GM18508 (cell line): ENCODE measurements around the gene USP17L27.
"Not testable (repeated sequence)": the region's sequence is repeated elsewhere in the genome, so short reads cannot be mapped to it uniquely, and the experiment has no call there.

Source experiments
- ATAC-seq: cut with Tn5 transposase; IDR thresholded peaks from one replicate; pipeline ENCODE4 v1.9.1; 2021; ENCODE audit warnings: moderate number of reproducible peaks; ENCODE audit not compliant: insufficient read depth, unreplicated experiment

USP17L27 gene, protein sequence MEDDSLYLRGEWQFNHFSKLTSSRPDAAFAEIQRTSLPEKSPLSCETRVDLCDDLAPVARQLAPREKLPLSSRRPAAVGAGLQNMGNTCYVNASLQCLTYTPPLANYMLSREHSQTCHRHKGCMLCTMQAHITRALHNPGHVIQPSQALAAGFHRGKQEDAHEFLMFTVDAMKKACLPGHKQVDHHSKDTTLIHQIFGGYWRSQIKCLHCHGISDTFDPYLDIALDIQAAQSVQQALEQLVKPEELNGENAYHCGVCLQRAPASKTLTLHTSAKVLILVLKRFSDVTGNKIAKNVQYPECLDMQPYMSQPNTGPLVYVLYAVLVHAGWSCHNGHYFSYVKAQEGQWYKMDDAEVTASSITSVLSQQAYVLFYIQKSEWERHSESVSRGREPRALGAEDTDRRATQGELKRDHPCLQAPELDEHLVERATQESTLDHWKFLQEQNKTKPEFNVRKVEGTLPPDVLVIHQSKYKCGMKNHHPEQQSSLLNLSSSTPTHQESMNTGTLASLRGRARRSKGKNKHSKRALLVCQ

DNA sequence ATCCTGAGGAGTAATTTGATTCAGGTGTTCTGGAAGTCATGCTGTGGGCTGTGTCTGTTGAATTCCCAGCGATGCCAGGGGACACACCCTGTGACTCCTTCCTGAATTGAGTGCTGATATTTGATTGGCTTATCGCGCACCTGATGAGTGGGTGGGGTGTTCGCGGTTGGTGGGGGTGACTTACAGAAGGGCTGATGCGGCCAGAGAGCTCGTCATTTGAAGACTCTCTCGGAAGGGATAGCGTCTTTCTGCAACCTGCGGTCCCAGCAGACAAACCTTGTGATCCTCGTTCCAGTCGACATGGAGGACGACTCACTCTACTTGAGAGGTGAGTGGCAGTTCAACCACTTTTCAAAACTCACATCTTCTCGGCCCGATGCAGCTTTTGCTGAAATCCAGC is at the start of gene USP17L27:
Gene USP17L27, plus strand, starts transcription at position 301 of the 400 bp plus-strand sequence. Its CDS starts 0 bp downstream, at position 301.
- ATAC-seq = not testable (repeated sequence)

DNA sequence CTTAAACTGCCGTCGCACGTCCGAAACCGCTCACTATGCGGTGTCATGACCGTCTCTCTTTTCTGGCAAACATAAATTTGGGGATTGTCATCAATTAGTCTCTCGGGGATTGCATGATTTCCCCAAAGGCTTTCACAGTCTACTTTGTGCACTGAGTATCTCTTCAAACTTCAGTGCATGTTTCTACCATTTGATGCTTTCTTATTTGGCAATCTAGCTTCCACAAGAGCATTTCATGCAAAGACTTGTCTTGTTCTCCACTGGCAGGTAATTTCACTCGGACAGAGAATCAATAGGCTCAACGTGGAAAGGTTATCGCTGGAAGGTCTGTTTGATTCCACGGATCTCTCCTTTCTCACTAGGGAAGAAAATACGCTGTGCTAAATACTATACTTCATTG is 19.8 kb upstream of the USP17L27 start:
- not testable (repeated sequence) for ATAC-seq

DNA sequence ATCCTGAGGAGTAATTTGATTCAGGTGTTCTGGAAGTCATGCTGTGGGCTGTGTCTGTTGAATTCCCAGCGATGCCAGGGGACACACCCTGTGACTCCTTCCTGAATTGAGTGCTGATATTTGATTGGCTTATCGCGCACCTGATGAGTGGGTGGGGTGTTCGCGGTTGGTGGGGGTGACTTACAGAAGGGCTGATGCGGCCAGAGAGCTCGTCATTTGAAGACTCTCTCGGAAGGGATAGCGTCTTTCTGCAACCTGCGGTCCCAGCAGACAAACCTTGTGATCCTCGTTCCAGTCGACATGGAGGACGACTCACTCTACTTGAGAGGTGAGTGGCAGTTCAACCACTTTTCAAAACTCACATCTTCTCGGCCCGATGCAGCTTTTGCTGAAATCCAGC is 19.1 kb upstream of the USP17L27 start, which contains the start of gene USP17L24:
Gene USP17L24, plus strand, starts transcription at position 301 of the 400 bp plus-strand sequence. Its CDS starts 0 bp downstream, at position 301.
- ATAC-seq = not testable (repeated sequence)

DNA sequence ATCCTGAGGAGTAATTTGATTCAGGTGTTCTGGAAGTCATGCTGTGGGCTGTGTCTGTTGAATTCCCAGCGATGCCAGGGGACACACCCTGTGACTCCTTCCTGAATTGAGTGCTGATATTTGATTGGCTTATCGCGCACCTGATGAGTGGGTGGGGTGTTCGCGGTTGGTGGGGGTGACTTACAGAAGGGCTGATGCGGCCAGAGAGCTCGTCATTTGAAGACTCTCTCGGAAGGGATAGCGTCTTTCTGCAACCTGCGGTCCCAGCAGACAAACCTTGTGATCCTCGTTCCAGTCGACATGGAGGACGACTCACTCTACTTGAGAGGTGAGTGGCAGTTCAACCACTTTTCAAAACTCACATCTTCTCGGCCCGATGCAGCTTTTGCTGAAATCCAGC is 14.3 kb upstream of the USP17L27 start, which contains the start of gene USP17L25:
Gene USP17L25, plus strand, starts transcription at position 301 of the 400 bp plus-strand sequence. Its CDS starts 0 bp downstream, at position 301.
- ATAC-seq = not testable (repeated sequence)

DNA sequence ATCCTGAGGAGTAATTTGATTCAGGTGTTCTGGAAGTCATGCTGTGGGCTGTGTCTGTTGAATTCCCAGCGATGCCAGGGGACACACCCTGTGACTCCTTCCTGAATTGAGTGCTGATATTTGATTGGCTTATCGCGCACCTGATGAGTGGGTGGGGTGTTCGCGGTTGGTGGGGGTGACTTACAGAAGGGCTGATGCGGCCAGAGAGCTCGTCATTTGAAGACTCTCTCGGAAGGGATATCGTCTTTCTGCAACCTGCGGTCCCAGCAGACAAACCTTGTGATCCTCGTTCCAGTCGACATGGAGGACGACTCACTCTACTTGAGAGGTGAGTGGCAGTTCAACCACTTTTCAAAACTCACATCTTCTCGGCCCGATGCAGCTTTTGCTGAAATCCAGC is 9.6 kb upstream of the USP17L27 start, which contains the start of gene USP17L26:
Gene USP17L26, plus strand, starts transcription at position 301 of the 400 bp plus-strand sequence. Its CDS starts 0 bp downstream, at position 301.
- not testable (repeated sequence) for ATAC-seq

DNA sequence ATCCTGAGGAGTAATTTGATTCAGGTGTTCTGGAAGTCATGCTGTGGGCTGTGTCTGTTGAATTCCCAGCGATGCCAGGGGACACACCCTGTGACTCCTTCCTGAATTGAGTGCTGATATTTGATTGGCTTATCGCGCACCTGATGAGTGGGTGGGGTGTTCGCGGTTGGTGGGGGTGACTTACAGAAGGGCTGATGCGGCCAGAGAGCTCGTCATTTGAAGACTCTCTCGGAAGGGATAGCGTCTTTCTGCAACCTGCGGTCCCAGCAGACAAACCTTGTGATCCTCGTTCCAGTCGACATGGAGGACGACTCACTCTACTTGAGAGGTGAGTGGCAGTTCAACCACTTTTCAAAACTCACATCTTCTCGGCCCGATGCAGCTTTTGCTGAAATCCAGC is 4.8 kb upstream of the USP17L27 start, which contains the start of gene USP17L5:
Gene USP17L5, plus strand, starts transcription at position 301 of the 400 bp plus-strand sequence. Its CDS starts 0 bp downstream, at position 301.
- not testable (repeated sequence) for ATAC-seq

DNA sequence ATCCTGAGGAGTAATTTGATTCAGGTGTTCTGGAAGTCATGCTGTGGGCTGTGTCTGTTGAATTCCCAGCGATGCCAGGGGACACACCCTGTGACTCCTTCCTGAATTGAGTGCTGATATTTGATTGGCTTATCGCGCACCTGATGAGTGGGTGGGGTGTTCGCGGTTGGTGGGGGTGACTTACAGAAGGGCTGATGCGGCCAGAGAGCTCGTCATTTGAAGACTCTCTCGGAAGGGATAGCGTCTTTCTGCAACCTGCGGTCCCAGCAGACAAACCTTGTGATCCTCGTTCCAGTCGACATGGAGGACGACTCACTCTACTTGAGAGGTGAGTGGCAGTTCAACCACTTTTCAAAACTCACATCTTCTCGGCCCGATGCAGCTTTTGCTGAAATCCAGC is 4.6 kb downstream of the USP17L27 start, which contains the start of gene USP17L28:
Gene USP17L28, plus strand, starts transcription at position 301 of the 400 bp plus-strand sequence. Its CDS starts 0 bp downstream, at position 301.
- not testable (repeated sequence) for ATAC-seq

DNA sequence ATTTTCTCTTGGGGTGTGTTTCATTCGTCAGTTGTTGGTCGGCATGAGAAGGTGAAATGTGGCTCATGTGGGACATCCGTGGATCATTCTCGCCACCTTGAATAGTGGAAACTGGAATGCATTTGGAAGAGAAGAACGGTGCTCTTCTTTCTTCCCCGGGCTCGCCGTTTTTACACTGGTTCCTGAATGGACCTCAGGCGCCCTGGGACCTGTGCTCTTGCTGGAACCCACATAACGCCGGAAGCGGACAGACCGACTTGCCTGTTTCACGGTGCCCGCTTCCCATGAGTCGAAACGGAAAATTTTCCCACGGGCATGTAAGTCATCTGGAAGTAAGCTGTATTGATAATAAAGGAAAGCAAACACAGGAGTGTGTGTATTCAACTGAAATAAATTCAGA is 6.9 kb downstream of the USP17L27 start:
- not testable (repeated sequence) for ATAC-seq

DNA sequence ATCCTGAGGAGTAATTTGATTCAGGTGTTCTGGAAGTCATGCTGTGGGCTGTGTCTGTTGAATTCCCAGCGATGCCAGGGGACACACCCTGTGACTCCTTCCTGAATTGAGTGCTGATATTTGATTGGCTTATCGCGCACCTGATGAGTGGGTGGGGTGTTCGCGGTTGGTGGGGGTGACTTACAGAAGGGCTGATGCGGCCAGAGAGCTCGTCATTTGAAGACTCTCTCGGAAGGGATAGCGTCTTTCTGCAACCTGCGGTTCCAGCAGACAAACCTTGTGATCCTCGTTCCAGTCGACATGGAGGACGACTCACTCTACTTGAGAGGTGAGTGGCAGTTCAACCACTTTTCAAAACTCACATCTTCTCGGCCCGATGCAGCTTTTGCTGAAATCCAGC is 9.4 kb downstream of the USP17L27 start, which contains the start of gene USP17L29:
Gene USP17L29, plus strand, starts transcription at position 301 of the 400 bp plus-strand sequence. Its CDS starts 0 bp downstream, at position 301.
- ATAC-seq = not testable (repeated sequence)

DNA sequence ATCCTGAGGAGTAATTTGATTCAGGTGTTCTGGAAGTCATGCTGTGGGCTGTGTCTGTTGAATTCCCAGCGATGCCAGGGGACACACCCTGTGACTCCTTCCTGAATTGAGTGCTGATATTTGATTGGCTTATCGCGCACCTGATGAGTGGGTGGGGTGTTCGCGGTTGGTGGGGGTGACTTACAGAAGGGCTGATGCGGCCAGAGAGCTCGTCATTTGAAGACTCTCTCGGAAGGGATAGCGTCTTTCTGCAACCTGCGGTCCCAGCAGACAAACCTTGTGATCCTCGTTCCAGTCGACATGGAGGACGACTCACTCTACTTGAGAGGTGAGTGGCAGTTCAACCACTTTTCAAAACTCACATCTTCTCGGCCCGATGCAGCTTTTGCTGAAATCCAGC is 18.9 kb downstream of the USP17L27 start, which contains the start of gene USP17L30:
Gene USP17L30, plus strand, starts transcription at position 301 of the 400 bp plus-strand sequence. Its CDS starts 0 bp downstream, at position 301.
- not testable (repeated sequence) for ATAC-seq

DNA sequence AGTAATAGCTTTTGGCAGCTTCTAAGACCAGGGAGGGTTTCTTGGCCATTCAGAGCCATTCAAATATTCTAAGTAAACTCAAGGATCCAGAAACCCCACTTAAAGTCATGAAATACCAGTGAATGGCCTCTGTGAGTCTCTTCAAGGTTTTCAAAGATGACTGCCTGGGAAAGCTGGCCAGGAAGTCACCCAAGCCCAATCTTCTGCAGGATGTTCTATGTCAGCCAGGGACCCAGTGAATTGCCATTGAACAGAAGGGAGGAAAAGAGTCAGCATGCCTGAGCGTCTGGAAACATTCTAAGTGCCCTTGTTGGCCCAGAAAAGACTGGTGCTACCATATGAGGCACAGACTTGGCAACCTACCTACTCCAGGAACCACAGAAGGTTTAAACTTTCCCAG is 35.9 kb downstream of the USP17L27 start:
- ATAC-seq = not testable (repeated sequence)

DNA sequence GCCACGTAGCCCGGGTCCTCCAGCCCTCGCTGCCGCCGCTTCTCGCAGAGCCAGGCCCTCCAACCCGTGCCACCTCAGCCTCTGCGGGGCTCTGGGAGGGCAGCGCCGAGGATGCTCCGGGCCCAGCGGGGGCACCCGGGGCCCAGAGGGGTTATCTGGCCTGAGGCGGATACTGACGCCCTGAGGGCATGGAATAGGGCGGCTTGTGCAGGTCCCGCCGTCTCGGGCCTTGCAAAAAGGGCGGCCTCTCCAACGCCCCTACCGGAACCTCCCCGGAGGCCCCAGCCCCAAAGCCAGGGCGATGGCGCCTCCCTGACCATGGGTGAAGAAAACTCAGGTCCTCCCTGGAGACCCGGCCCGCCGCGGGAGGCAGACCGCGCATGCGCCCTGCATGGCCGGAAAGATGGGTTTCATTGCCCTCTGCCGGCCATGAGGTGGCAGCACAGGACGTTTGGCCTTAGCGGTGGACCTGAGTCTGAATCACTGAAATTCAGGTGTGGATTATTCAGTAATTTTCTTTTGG is 37.1 kb downstream of the USP17L27 start:
- ATAC-seq = not testable (repeated sequence)

DNA sequence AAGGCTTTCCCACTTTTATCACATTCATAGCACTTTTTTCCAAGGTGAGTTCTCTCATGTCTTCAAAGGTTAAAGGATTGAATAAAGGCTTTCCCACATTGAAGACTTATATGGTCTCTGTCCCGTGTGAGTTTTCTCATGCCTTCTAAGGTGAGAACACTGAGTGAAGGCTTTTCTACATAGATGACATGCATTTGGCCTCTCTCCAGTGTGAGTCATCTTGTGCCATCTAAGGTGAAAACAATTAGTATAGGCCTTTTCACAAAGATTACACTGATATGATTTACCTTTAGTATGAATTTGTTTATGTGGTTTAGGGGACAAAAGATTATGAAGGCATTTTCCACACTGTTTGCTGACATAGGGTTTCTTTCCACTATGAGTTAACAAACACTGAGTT is 40.2 kb downstream of the USP17L27 start:
- ATAC-seq = no peak

DNA sequence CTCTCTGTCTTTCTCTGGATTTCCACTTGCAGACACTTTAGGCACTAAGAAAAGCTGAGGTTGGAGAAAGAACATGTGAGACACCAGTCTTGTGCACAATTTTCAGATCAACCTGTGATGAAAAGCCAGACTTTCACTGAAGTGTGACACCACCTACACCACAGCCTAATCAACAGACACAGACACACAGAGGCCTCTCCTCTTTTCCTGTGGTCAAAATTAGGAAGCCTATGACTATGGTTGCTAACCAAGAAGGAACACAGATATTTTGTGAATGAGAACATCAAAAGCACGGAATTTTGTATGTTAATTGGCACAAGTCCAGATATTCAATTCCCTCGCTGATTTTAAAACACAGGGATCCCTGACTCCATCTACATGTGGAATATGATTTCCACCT is 45.1 kb downstream of the USP17L27 start:
- ATAC-seq = not testable (repeated sequence)
